Islet of Langerhans (tissue), 1 donor: ENCODE data around the gene UVSSA.

Experiments used
- FAIRE-seq: peaks from one replicate; lab custom pipeline; 2011; peaks lifted over from hg19 to GRCh38; lab: Jason Lieb, UNC

UVSSA gene

GRCh38 chr4:1395941-1396805, 49.2 kb downstream of the UVSSA start:
- FAIRE-seq, result no peak

- no peak for FAIRE-seq
Measured at GRCh38 chr4:1396806-1397455, 49.9 kb downstream of the UVSSA start.

GRCh38 chr4:1398681-1399507, 51.9 kb downstream of the UVSSA start:
- FAIRE-seq, result no peak

- no peak for FAIRE-seq
Measured at GRCh38 chr4:1399508-1400190, 52.6 kb downstream of the UVSSA start.

- no peak for FAIRE-seq
Measured at GRCh38 chr4:1400191-1400805, 53.3 kb downstream of the UVSSA start.

- no peak for FAIRE-seq
Measured at GRCh38 chr4:1400831-1401408, 53.9 kb downstream of the UVSSA start.

- FAIRE-seq, result no peak
Measured at GRCh38 chr4:1401409-1402020, 54.5 kb downstream of the UVSSA start.

GRCh38 chr4:1402021-1402515, 55.1 kb downstream of the UVSSA start:
- no peak for FAIRE-seq

GRCh38 chr4:1402516-1403091, 55.6 kb downstream of the UVSSA start:
- FAIRE-seq, result no peak

GRCh38 chr4:1403177-1403583, 56.2 kb downstream of the UVSSA start:
- no peak for FAIRE-seq

GRCh38 chr4:1403591-1404572, 56.9 kb downstream of the UVSSA start:
- FAIRE-seq, result no peak

GRCh38 chr4:1404573-1405253, 57.7 kb downstream of the UVSSA start:
- no peak for FAIRE-seq

GRCh38 chr4:1405254-1405635, 58.2 kb downstream of the UVSSA start:
- no peak for FAIRE-seq

- no peak for FAIRE-seq
Measured at GRCh38 chr4:1405636-1406393, 58.8 kb downstream of the UVSSA start.

- no peak for FAIRE-seq
Measured at GRCh38 chr4:1406394-1406980, 59.5 kb downstream of the UVSSA start, which contains the start of gene NKX1-1. NKX1-1 (minus strand) TSS chr4:1406442; CDS start chr4:1406442, 0 bp downstream.

GRCh38 chr4:1406981-1407656, 60.1 kb downstream of the UVSSA start:
- FAIRE-seq, result no peak
